Measurements from ENCODE around the gene TTLL11. TPM values are rescaled to one million over a fixed set of nuclear protein-coding genes. Genes with fewer than 3 reads are reported as not detected.

Gene TTLL11
- total RNA-seq, 2 experiments from 2014 or later = 3.3 to 6.9 TPM

DNA sequence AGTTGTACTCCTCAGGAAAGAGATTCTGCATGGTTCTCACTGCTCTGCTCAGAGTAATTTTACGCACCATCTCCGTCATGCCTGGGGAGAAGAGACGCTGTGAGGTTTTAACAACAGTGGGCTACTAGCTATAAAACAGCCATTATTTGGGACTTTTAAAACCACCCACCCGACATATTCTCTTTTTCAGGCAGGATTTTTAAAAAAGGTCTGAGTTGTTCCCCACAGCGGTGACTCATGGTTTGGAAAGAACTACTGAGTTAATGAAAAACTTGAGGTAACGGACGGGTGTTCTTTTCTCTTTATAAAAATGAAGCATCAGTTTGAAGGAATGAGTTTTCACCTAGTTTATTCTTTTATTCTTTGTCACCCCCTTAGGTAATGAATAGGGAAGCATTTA, 61.3 kb downstream of the TTLL11 start:
- Histone ChIP-seq H3K4me2 (ENCODE audit: low read length) (no peak overlapping the region), H3K4me1 (ENCODE audit: insufficient read depth, low read length, poor library complexity, severe bottlenecking) (no peaks in the 10 kb centered on the region), H3K9me3 (ENCODE audit: low read length) (no peaks in the 10 kb centered on the region), H3K79me2 (ENCODE audit: insufficient read depth, low read depth, low read length) (no peaks in the 10 kb centered on the region), H3K9me2 (ENCODE audit: insufficient read depth, low read length) (no peaks in the 10 kb centered on the region), H3K36me3 (ENCODE audit: insufficient read depth, low read length) (no peaks in the 10 kb centered on the region), H3K27ac (ENCODE audit: low read depth, low read length, poor library complexity, severe bottlenecking) (no peak overlapping the region), H4K20me1 (ENCODE audit: insufficient read depth, low read length) (no peaks in the 10 kb centered on the region; the same call in 1 of the 2 replicates), H2AFZ (ENCODE audit: low read length) (no peak overlapping the region), H3K4me3 (ENCODE audit: low read depth, low read length, poor library complexity, severe bottlenecking) (no peak overlapping the region)
- no TSS peak for BruUV-seq (replicated peaks)
- DNase-seq (ENCODE audit: low spot score) = no peak
- ChIA-PET POLR2A (no interaction called here), CTCF (ENCODE audit: unreplicated experiment) (no interaction called here)
- intact Hi-C loops (cut with micrococcal nuclease; ENCODE audit: unreplicated experiment) = no loop called here
- TF ChIP-seq EZH2phosphoT487 (IDR thresholded peaks at IDR 0.05; ENCODE audit: borderline replicate concordance, low read depth, low read length) = no peak
- TF ChIP-seq CTCF (conservative IDR thresholded peaks at IDR 0.05; ENCODE audit: low read length) = no peak

DNA sequence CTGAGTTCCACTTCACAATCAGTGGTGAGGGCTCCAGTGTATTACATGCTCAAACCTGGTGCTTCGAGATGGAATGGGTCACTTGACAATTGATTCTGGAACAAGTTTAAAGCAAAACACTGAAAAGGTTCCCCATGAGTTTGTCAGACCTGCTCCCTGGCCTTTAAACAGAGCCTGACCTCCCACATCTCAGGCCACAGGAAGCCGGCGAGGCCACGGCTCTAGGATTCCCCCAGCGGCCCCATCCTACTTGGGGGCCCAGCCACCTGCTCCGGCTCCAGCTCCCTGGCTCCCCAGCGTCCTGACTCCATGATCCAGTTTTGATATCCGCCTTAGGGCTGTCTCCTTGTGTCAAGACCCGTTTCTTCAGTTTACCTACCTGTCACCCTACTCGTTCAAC, 62.0 kb downstream of the TTLL11 start:
- TF ChIP-seq CTCF (conservative IDR thresholded peaks at IDR 0.05; ENCODE audit: low read length) (no peak), EZH2phosphoT487 (IDR thresholded peaks at IDR 0.05; ENCODE audit: borderline replicate concordance, low read depth, low read length) (no peak)
- intact Hi-C loops (cut with micrococcal nuclease; ENCODE audit: unreplicated experiment) = no loop called here

GRCh38 chr9:122030357-122030756, 62.8 kb downstream of the TTLL11 start:
- ChIA-PET POLR2A (interaction anchor here (0.7 kb wide), 2 partner anchors 10 to 364 kb away, joined by 4 to 5 read pairs; no protein-coding TSS in a partner anchor), CTCF (ENCODE audit: unreplicated experiment) (no interaction called here)
- Histone ChIP-seq H2AFZ (ENCODE audit: low read length) (no peak overlapping the region), H3K9me2 (ENCODE audit: insufficient read depth, low read length) (no peaks in the 10 kb centered on the region), H3K4me3 (ENCODE audit: low read depth, low read length, poor library complexity, severe bottlenecking) (no peak overlapping the region), H3K4me2 (ENCODE audit: low read length) (no peak overlapping the region), H3K27ac (ENCODE audit: low read depth, low read length, poor library complexity, severe bottlenecking) (no peak overlapping the region), H3K36me3 (ENCODE audit: insufficient read depth, low read length) (no peaks in the 10 kb centered on the region), H3K9me3 (ENCODE audit: low read length) (no peaks in the 10 kb centered on the region), H3K4me1 (ENCODE audit: insufficient read depth, low read length, poor library complexity, severe bottlenecking) (no peaks in the 10 kb centered on the region), H4K20me1 (ENCODE audit: insufficient read depth, low read length) (no peaks in the 10 kb centered on the region; the same call in 1 of the 2 replicates), H3K79me2 (ENCODE audit: insufficient read depth, low read depth, low read length) (no peaks in the 10 kb centered on the region)
- no TSS peak for BruUV-seq (replicated peaks)
- TF ChIP-seq EZH2phosphoT487 (IDR thresholded peaks at IDR 0.05; ENCODE audit: borderline replicate concordance, low read depth, low read length) (no peak), CTCF (conservative IDR thresholded peaks at IDR 0.05; ENCODE audit: low read length) (no peak)
- no peak for DNase-seq (ENCODE audit: low spot score)
- intact Hi-C loops (cut with micrococcal nuclease; ENCODE audit: unreplicated experiment) = no loop called here

More for the DNA sequence above, 62.0 kb downstream of the TTLL11 start:
- H3K4me2 ChIP-seq (ENCODE audit: low read length) = no peak overlapping the region
- H3K4me1 ChIP-seq (ENCODE audit: insufficient read depth, low read length, poor library complexity, severe bottlenecking) = no peaks in the 10 kb centered on the region
- POLR2A ChIA-PET = interaction anchor here (0.7 kb wide), 1 partner anchor 11 kb away, joined by 5 read pairs; no protein-coding TSS in a partner anchor
- no peaks in the 10 kb centered on the region for H3K9me2 ChIP-seq (ENCODE audit: insufficient read depth, low read length)
- no peaks in the 10 kb centered on the region for H3K79me2 ChIP-seq (ENCODE audit: insufficient read depth, low read depth, low read length)
- CTCF ChIA-PET (ENCODE audit: unreplicated experiment) = no interaction called here
- no TSS peak for BruUV-seq (replicated peaks)
- no peaks in the 10 kb centered on the region for H3K9me3 ChIP-seq (ENCODE audit: low read length)
- H3K27ac ChIP-seq (ENCODE audit: low read depth, low read length, poor library complexity, severe bottlenecking) = no peak overlapping the region
- H3K4me3 ChIP-seq (ENCODE audit: low read depth, low read length, poor library complexity, severe bottlenecking) = no peak overlapping the region
- H4K20me1 ChIP-seq (ENCODE audit: insufficient read depth, low read length) = no peaks in the 10 kb centered on the region; the same call in 1 of the 2 replicates
- H2AFZ ChIP-seq (ENCODE audit: low read length) = no peak overlapping the region
- no peaks in the 10 kb centered on the region for H3K36me3 ChIP-seq (ENCODE audit: insufficient read depth, low read length)
- no peak for DNase-seq (ENCODE audit: low spot score)
